GM19395 (cell line): ENCODE data around the gene ZNF32.
A peak's percentile ranks its signal among the peaks of the same experiment; 100 is the strongest.
"Not testable (repeated sequence)": the region's sequence is repeated elsewhere in the genome, so short reads cannot be mapped to it uniquely, and the experiment has no call there.

Source experiments
- ATAC-seq: cut with Tn5 transposase; IDR thresholded peaks from one replicate; pipeline ENCODE4 v1.9.1; 2021; ENCODE audit warnings: mild to moderate bottlenecking, moderate library complexity; ENCODE audit not compliant: unreplicated experiment

The ZNF32 gene

GRCh38 chr10:43640603-43641002, 8.1 kb downstream of the ZNF32 start:
- ATAC-seq = no peak

GRCh38 chr10:43635816-43636215, 12.9 kb downstream of the ZNF32 start:
- not testable (repeated sequence) for ATAC-seq

- ATAC-seq = no peak
These were observed 19.7 kb downstream of the ZNF32 start for GRCh38 chr10:43628956-43629355.

- no peak for ATAC-seq
These were observed 20.7 kb downstream of the ZNF32 start for GRCh38 chr10:43627942-43628341.

- ATAC-seq = no peak
These were observed 25.3 kb downstream of the ZNF32 start for GRCh38 chr10:43623351-43623750.

- ATAC-seq = no peak
These were observed 26.6 kb downstream of the ZNF32 start for GRCh38 chr10:43622038-43622437.

GRCh38 chr10:43619368-43619767, 29.3 kb downstream of the ZNF32 start:
- ATAC-seq = no peak

GRCh38 chr10:43616697-43617370, 31.8 kb downstream of the ZNF32 start:
- no peak for ATAC-seq

GRCh38 chr10:43610636-43611035, 38.0 kb downstream of the ZNF32 start:
- ATAC-seq = no peak

- ATAC-seq = no peak
These were observed 41.5 kb downstream of the ZNF32 start for GRCh38 chr10:43607199-43607573.

- peak; percentile 98 for ATAC-seq
These were observed 42.1 kb downstream of the ZNF32 start, which contains the start of gene ZNF485 for GRCh38 chr10:43606323-43607198. Gene ZNF485, plus strand, starts transcription at chr10:43606438. Its CDS starts 613 bp downstream, at chr10:43607051.

- ATAC-seq = no peak
These were observed 42.8 kb downstream of the ZNF32 start for GRCh38 chr10:43605850-43606322.

GRCh38 chr10:43601576-43601975, 47.1 kb downstream of the ZNF32 start:
- ATAC-seq = not testable (repeated sequence)

- no peak for ATAC-seq
These were observed 49.3 kb downstream of the ZNF32 start for GRCh38 chr10:43599333-43599732.

- ATAC-seq = no peak
These were observed 50.2 kb downstream of the ZNF32 start for GRCh38 chr10:43598446-43598845.

GRCh38 chr10:43596546-43596945, 52.1 kb downstream of the ZNF32 start:
- no peak for ATAC-seq

- ATAC-seq = peak; percentile 59
These were observed 52.9 kb downstream of the ZNF32 start for GRCh38 chr10:43595739-43596298.

- ATAC-seq = peak; percentile 97
These were observed 53.6 kb downstream of the ZNF32 start for GRCh38 chr10:43594944-43595589.
